ENCODE measurements around the gene ZMIZ2.

DNA sequence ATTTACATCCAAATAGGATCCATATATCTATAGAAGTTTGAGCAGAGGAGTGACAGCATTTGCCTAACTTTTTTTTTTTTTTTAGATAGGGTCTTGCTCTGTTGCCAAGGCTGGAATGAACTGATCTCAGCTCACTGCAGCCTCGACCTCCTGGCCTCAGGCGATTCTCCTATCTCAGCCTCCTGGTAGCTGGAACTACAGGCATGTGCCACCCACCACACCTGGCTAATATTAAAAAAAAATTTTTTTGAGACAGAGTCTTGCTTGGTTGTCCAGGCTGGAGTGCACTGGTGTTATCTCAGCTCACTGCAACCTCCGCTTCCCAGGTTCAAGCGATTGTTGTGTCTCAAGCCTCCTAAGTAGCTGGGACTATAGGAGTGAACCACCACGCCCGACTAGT, 62.9 kb downstream of the ZMIZ2 start:
- TF ChIP-seq, protein P1, sequence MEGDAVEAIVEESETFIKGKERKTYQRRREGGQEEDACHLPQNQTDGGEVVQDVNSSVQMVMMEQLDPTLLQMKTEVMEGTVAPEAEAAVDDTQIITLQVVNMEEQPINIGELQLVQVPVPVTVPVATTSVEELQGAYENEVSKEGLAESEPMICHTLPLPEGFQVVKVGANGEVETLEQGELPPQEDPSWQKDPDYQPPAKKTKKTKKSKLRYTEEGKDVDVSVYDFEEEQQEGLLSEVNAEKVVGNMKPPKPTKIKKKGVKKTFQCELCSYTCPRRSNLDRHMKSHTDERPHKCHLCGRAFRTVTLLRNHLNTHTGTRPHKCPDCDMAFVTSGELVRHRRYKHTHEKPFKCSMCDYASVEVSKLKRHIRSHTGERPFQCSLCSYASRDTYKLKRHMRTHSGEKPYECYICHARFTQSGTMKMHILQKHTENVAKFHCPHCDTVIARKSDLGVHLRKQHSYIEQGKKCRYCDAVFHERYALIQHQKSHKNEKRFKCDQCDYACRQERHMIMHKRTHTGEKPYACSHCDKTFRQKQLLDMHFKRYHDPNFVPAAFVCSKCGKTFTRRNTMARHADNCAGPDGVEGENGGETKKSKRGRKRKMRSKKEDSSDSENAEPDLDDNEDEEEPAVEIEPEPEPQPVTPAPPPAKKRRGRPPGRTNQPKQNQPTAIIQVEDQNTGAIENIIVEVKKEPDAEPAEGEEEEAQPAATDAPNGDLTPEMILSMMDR (IDR thresholded peaks at IDR 0.05) = no peak
- TF ChIP-seq POLR2A (IDR thresholded peaks at IDR 0.05) (no peak), POLR2AphosphoS5 (IDR thresholded peaks at IDR 0.05) (no peak)

All from prostate gland (tissue), 2 donors.